ENCODE measurements around the gene EI24. TPM values are rescaled to one million over a fixed set of nuclear protein-coding genes. Genes with fewer than 3 reads are reported as not detected.

EI24 gene
- total and polyA plus RNA-seq, 2 experiments from 2014 or later, result 132 to 174 TPM

DNA sequence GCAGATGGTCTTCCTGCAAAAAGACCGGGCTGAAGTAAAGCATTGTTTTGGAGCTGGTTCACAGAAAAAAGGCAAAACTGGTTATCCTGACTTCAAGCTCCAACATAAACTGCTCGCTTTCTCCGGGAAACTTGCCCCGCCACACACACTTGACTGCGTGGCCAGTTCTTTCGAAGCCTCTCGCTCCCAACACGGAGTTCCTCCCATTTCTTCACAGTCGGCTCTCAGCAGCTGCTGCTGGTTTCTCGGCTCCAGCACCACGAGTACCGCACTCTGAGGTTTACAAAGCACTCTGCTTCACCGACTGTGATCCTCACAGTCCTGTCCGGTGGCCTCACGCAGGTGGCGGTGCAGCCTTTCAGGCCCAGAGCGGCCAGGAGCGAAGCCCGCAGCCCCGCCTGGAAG lies 56.0 kb downstream of the EI24 start:
- Mint-ChIP-seq H3K36me3 (ENCODE audit: low read depth) (peaks cover 56% of the 10 kb centered on the region; the same call in 2 of the 3 replicates), H3K4me1 (peaks cover 13% of the 10 kb centered on the region), H3K27ac (peak overlapping the region; percentile 98), H3K4me3 (peak overlapping the region; percentile 93), H3K9me3 (no peaks in the 10 kb centered on the region), H3K27me3 (ENCODE audit: insufficient read depth, low read depth, poor library complexity) (peaks cover 7% of the 10 kb centered on the region)
- TF ChIP-seq ZNF114 (CRISPR knock-in tag; IDR thresholded peaks at IDR 0.05), result no peak
- TF ChIP-seq, protein P1, sequence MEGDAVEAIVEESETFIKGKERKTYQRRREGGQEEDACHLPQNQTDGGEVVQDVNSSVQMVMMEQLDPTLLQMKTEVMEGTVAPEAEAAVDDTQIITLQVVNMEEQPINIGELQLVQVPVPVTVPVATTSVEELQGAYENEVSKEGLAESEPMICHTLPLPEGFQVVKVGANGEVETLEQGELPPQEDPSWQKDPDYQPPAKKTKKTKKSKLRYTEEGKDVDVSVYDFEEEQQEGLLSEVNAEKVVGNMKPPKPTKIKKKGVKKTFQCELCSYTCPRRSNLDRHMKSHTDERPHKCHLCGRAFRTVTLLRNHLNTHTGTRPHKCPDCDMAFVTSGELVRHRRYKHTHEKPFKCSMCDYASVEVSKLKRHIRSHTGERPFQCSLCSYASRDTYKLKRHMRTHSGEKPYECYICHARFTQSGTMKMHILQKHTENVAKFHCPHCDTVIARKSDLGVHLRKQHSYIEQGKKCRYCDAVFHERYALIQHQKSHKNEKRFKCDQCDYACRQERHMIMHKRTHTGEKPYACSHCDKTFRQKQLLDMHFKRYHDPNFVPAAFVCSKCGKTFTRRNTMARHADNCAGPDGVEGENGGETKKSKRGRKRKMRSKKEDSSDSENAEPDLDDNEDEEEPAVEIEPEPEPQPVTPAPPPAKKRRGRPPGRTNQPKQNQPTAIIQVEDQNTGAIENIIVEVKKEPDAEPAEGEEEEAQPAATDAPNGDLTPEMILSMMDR (conservative IDR thresholded peaks at IDR 0.05; ENCODE audit: low read depth in 2 of 2), result no peak
- TF ChIP-seq EZH2phosphoT487 (IDR thresholded peaks at IDR 0.05; ENCODE audit: unreplicated experiment), result no peak
- TF ChIP-seq ZNF331 (CRISPR knock-in tag; IDR thresholded peaks at IDR 0.05; ENCODE audit: low read depth), result no peak
- no peak for TF ChIP-seq CREB1 (CRISPR knock-in tag; IDR thresholded peaks at IDR 0.05; ENCODE audit: low read depth)
- no peak for TF ChIP-seq JUNB (IDR thresholded peaks at IDR 0.05; ENCODE audit: unreplicated experiment)
- no peak for TF ChIP-seq POLR2AphosphoS5 (IDR thresholded peaks at IDR 0.05; ENCODE audit: low read depth)
- no peak for TF ChIP-seq NANOG (IDR thresholded peaks at IDR 0.05; ENCODE audit: borderline replicate concordance)
- Histone ChIP-seq H3F3A (replicated peaks; ENCODE audit: low read depth) (peaks cover 7% of the 10 kb centered on the region; the same call in 1 of the 2 replicates), H3K4me3 (peak overlapping the region; percentile 58), H3K4me2 (peak overlapping the region; percentile 76), H2AFZ (no peak overlapping the region), H3K27ac (ENCODE audit: low read depth) (peak overlapping the region; percentile 99), H3K27me3 (ENCODE audit: insufficient read depth) (no peaks in the 10 kb centered on the region), H3K9me2 (ENCODE audit: insufficient read depth) (no peaks in the 10 kb centered on the region), H3K79me2 (replicated peaks; ENCODE audit: insufficient read depth) (peaks cover 37% of the 10 kb centered on the region), H3K36me3 (ENCODE audit: insufficient read depth) (peaks cover 28% of the 10 kb centered on the region), H3K4me1 (ENCODE audit: insufficient read depth) (peaks cover 10% of the 10 kb centered on the region; the same call in 1 of the 2 replicates), H4K20me1 (replicated peaks; ENCODE audit: insufficient read depth) (peaks cover 8% of the 10 kb centered on the region; the same call in 1 of the 2 replicates)
- DNase-seq (ENCODE audit: low spot score) (peak; percentile 83), ATAC-seq (peak; percentile 82; the same call in 2 of the 3 replicates)

DNA sequence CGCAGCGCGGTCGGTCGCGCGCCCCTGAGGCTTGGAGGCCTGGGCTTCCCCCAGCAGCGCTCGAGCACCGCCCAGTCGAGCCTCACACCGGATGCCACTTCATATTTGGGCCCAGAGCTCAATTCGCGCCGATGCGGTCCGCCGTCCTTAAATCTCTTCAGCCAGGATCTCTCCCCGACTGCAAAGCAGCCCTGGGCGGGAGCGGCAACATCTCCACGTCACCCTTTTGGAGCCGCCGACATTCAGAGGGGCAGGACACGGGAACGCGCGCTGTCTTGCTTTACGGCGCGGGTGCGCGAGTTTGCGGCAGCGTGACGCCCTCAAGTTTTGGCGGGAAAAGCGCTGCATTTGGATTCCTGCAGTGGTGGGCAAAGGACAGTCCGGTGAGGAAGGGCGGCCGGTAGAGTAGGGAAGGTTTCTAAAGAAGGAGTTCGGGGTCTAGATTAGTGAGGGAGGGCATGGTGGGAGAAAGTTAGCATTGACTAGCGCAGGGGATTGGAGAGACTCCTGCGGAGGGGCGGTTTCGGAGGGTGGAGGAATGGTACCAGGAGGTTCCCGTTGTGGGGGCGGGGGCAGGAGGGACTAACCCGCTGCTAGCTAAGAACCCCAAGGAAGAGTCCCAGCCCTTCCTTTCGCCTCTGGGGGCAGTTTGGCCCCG lies 56.5 kb downstream of the EI24 start:
- Histone ChIP-seq H3K4me3 (peak overlapping the region; percentile 58), H3K9me2 (ENCODE audit: insufficient read depth) (no peaks in the 10 kb centered on the region), H2AFZ (no peak overlapping the region), H3K4me1 (ENCODE audit: insufficient read depth) (peaks cover 10% of the 10 kb centered on the region; the same call in 1 of the 2 replicates), H3K79me2 (replicated peaks; ENCODE audit: insufficient read depth) (peaks cover 39% of the 10 kb centered on the region), H3K4me2 (peak overlapping the region; percentile 76), H3K36me3 (ENCODE audit: insufficient read depth) (peaks cover 27% of the 10 kb centered on the region), H3K27me3 (ENCODE audit: insufficient read depth) (no peaks in the 10 kb centered on the region), H3F3A (replicated peaks; ENCODE audit: low read depth) (peaks cover 7% of the 10 kb centered on the region; the same call in 1 of the 2 replicates), H4K20me1 (replicated peaks; ENCODE audit: insufficient read depth) (peaks cover 8% of the 10 kb centered on the region; the same call in 1 of the 2 replicates), H3K27ac (ENCODE audit: low read depth) (peak overlapping the region; percentile 99)
- peak; percentile 97 for DNase-seq (ENCODE audit: low spot score)
- H3K9me3 Mint-ChIP-seq, result no peaks in the 10 kb centered on the region
- ATAC-seq, result peak; percentile 80
- peaks cover 13% of the 10 kb centered on the region for H3K4me1 Mint-ChIP-seq
- peaks cover 7% of the 10 kb centered on the region for H3K27me3 Mint-ChIP-seq (ENCODE audit: insufficient read depth, low read depth, poor library complexity)
- H3K4me3 Mint-ChIP-seq, result peak overlapping the region; percentile 93
- peak overlapping the region; percentile 98 for H3K27ac Mint-ChIP-seq
- H3K36me3 Mint-ChIP-seq (ENCODE audit: low read depth), result peaks cover 54% of the 10 kb centered on the region; the same call in 2 of the 3 replicates
- TF ChIP-seq, protein P2, sequence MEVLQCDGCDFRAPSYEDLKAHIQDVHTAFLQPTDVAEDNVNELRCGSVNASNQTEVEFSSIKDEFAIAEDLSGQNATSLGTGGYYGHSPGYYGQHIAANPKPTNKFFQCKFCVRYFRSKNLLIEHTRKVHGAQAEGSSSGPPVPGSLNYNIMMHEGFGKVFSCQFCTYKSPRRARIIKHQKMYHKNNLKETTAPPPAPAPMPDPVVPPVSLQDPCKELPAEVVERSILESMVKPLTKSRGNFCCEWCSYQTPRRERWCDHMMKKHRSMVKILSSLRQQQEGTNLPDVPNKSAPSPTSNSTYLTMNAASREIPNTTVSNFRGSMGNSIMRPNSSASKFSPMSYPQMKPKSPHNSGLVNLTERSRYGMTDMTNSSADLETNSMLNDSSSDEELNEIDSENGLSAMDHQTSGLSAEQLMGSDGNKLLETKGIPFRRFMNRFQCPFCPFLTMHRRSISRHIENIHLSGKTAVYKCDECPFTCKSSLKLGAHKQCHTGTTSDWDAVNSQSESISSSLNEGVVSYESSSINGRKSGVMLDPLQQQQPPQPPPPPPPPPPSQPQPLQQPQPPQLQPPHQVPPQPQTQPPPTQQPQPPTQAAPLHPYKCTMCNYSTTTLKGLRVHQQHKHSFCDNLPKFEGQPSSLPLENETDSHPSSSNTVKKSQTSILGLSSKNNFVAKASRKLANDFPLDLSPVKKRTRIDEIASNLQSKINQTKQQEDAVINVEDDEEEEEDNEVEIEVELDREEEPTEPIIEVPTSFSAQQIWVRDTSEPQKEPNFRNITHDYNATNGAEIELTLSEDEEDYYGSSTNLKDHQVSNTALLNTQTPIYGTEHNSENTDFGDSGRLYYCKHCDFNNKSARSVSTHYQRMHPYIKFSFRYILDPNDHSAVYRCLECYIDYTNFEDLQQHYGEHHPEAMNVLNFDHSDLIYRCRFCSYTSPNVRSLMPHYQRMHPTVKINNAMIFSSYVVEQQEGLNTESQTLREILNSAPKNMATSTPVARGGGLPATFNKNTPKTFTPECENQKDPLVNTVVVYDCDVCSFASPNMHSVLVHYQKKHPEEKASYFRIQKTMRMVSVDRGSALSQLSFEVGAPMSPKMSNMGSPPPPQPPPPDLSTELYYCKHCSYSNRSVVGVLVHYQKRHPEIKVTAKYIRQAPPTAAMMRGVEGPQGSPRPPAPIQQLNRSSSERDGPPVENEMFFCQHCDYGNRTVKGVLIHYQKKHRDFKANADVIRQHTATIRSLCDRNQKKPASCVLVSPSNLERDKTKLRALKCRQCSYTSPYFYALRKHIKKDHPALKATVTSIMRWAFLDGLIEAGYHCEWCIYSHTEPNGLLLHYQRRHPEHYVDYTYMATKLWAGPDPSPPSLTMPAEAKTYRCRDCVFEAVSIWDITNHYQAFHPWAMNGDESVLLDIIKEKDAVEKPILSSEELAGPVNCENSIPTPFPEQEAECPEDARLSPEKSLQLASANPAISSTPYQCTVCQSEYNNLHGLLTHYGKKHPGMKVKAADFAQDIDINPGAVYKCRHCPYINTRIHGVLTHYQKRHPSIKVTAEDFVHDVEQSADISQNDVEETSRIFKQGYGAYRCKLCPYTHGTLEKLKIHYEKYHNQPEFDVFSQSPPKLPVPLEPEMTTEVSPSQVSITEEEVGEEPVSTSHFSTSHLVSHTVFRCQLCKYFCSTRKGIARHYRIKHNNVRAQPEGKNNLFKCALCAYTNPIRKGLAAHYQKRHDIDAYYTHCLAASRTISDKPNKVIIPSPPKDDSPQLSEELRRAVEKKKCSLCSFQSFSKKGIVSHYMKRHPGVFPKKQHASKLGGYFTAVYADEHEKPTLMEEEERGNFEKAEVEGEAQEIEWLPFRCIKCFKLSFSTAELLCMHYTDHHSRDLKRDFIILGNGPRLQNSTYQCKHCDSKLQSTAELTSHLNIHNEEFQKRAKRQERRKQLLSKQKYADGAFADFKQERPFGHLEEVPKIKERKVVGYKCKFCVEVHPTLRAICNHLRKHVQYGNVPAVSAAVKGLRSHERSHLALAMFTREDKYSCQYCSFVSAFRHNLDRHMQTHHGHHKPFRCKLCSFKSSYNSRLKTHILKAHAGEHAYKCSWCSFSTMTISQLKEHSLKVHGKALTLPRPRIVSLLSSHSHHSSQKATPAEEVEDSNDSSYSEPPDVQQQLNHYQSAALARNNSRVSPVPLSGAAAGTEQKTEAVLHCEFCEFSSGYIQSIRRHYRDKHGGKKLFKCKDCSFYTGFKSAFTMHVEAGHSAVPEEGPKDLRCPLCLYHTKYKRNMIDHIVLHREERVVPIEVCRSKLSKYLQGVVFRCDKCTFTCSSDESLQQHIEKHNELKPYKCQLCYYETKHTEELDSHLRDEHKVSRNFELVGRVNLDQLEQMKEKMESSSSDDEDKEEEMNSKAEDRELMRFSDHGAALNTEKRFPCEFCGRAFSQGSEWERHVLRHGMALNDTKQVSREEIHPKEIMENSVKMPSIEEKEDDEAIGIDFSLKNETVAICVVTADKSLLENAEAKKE (CRISPR knock-in tag; IDR thresholded peaks at IDR 0.05), result no peak
- TF ChIP-seq POLR2AphosphoS5 (IDR thresholded peaks at IDR 0.05; ENCODE audit: low read depth) (peak; percentile 98), ZNF331 (CRISPR knock-in tag; IDR thresholded peaks at IDR 0.05; ENCODE audit: low read depth) (no peak)
- TF ChIP-seq, protein P3, sequence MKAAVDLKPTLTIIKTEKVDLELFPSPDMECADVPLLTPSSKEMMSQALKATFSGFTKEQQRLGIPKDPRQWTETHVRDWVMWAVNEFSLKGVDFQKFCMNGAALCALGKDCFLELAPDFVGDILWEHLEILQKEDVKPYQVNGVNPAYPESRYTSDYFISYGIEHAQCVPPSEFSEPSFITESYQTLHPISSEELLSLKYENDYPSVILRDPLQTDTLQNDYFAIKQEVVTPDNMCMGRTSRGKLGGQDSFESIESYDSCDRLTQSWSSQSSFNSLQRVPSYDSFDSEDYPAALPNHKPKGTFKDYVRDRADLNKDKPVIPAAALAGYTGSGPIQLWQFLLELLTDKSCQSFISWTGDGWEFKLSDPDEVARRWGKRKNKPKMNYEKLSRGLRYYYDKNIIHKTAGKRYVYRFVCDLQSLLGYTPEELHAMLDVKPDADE (IDR thresholded peaks at IDR 0.05), result peak; percentile 46; the same call in 1 of the 2 replicates
